Activated CD8-positive, alpha-beta memory T cell treated with anti-CD3 and anti-CD28 coated beads, Interleukin-2, amount 50 U/mL, for 24 hours (primary cell): ENCODE measurements around the gene ZDHHC3.
"Not testable (repeated sequence)": the region's sequence is repeated elsewhere in the genome, so short reads cannot be mapped to it uniquely, and the experiment has no call there.

ENCODE experiments used
- DNase-seq: peaks from one replicate; pipeline ENCODE4 v3.0.0-alpha.2; 2020; ENCODE audit errors: extremely low read depth

ZDHHC3 gene

DNA sequence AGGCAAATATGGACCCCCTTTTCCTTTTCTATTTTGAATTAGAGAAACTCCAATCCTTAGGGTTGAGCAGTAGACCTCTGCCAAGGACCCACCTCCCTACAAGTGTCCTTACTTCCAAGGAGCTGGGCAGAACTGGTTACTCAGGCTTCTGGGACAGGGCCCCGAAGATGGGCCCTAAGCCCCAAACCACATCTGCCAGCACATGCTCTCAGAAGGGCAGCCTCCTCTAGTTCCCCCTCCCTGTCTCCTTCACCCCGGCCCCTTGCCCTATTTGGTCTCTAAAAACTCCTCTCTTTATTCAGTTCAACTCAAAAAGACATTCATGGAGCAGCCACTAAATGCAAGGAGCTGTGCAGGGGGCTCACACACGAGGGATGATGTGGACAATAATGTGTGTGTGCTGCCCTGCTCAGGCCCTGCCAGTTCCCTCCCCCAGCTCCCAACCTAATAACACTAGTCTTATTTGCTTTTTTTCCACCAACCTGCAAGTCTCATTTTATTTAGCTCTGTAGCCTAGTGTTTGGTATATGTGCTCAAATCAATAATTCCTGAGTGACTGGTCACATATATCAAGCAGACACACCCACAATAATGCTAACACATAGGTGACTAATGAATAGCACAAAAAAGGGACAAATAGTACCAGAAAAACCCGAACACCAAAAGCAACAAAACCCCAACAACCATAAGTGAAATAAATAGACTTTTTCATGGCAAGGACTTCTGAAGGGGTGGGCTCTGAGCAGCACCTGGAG is 12.2 kb downstream of the ZDHHC3 start:
- no peak for DNase-seq

DNA sequence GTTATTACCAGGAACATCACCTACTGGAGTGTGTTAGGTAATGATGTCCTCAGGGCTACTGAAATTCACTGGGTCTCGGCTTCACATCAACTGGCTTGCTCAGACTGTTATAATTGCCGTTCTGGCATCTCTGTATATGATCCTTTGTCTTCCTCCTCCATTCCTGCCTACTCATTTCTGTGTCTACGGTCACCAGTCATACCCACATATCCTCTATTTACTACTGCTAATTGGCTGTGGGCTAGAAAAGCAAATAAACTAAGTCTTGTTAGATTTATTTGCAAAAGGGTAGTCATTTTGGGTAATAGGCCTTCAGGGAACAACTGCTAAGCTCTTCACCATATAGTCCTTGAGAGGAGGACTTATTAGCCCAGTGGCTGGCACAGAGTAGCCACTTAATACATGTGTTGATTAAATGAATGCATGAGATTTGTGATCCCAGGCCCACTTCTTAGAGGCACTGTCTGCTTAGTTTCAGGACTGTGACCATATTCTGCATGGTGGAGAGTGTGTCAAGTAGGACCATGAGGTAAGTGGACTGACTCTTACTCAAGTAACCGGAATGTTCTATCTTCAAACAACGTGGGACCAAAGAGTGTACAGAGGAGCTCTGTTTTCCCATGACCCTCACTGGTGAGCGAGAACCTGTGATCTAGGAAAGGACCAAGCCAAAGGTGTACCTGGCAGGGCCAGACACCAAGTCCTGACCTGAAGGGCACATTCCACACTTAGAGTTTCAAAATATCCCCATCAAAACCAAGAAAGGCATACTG is 13.2 kb downstream of the ZDHHC3 start:
- DNase-seq = no peak

DNA sequence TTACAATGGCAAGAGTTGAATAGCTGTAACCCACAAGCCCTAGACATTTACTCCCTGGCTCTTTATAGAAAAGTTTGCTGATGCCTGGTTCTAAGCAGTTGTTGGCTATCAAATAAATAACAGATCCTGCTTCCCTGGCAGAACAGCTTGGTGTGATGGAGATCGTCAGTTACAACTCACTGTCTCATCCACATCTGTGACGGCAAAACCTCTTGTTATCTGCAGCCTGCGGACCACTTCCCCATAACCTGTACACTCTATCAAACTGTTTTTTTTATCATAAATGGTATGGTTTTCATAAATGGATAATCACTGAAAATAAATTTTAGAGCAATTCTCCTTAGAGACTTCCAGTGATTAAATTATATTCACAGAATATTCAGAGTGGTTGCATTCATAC is 14.1 kb downstream of the ZDHHC3 start:
- DNase-seq = no peak

DNA sequence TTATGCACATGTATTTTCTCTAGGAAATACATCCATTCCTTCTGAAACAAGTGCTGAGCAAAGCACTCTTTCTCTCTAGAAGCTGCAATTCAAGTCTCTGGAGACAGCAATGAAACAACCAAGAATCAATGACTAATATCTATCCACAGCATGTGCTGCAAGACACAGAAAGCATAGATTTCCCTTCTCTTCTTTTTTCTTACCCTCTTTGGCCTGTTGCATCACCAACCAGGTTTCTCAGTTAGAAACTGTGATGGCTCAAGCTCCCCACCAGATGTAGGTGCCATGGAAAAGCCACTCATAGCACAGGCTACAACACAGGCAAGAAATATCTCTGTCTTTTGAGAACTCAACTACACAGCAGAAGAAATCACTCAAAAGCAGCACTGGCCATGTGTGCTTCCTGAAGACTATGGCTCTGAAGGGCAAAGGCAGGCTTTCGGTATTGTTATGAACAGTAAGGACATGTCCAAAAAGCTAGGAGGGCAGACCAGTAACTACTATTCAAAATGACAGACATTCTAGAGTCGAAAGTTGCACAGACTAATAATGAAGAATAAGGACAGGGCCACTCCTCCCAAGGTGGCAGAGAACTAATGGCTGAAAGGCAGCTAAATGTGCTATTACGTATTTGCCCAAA is 15.5 kb downstream of the ZDHHC3 start:
- DNase-seq = no peak

DNA sequence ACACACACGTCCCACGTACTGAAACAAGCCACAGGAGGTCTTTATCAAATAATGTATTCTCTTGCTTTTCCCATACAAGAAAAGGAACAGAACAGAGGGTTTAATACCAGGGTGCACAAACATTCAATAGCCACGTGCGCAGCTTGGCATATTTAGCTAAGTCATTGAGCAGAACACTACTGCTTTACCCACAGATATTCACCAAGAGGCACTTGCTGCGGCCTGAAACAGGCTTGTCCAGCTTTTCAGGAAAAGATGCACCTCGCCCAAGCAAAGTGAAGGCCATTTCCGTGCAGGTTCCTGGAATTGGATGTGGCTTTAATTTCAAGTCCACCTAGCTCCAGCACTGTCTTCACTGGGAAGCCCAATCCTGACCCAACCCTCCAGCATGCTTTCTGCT is 17.6 kb downstream of the ZDHHC3 start:
- no peak for DNase-seq

DNA sequence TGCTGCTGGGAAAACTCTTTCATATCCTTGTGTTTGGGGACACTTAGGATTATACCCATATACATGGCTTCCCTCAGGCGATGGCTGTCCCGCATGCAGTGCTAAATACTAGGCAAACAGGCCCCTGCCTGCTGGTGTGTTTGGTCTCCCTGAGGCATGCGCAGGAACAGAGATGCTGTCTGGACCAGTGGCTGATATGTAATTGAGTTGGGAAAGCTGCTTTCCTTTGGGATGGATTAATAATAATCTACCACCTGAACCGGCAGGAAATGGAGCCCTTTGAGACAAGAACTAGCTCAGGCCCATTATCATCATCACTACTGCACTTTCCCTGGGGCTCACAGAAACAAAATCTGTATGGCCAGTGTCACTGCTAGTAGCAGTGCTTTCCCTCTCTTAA is 18.0 kb downstream of the ZDHHC3 start:
- no peak for DNase-seq

DNA sequence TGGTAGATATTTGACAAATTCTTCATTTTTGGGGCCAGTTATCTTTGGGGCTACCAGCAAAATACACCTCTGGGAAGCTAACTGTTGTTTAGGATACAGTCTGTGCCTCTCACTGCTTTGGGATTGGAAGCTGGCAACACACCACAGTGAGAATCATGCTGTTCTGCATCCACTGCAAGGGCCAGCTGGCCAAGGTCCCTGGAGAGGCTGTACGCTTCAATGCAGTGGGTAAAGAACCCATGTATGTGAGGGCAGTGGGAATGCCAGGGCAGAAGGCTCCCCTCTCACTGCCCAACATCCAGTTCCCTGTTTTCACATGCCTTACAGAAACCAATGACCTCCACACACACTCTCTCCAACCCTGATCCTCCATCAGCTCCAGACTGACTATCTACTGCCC is 20.1 kb downstream of the ZDHHC3 start:
- no peak for DNase-seq

DNA sequence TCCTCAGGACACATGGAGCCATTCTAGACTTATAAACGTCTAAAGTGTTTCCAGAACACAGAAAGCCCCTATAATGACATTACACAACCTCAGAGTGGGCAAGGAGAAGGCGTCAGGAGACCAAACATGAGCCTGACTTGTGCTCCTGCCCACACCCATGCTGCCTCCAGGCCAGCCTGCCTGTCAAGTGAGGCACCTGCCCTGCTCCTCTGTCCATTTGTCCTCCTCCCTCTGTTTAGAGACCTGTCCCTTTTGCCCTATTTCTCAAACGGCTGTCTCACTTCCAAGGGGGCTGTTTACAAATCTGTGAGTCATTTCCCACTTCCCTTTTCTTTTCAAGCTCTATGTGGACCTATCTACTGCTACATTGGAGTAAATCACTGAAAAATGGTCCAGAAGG is 21.0 kb downstream of the ZDHHC3 start:
- no peak for DNase-seq

DNA sequence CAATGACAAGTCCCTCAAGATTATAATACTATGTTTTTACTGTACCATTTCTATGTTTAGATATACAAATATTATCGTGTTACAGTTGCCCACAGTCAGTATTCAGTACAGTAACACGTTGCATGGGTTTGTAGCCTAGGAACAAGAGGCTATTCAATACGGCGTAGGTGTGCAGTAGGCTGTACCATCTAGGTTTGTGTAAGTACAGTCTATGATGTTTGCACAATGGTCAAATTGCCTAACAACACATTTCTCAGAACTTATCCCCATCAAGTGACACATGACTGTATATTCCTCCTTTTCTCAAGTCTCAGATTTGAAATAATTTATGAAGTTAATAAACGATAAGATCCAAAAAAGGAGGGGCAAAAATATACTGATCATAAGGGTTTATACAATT is 21.7 kb downstream of the ZDHHC3 start:
- DNase-seq = no peak

DNA sequence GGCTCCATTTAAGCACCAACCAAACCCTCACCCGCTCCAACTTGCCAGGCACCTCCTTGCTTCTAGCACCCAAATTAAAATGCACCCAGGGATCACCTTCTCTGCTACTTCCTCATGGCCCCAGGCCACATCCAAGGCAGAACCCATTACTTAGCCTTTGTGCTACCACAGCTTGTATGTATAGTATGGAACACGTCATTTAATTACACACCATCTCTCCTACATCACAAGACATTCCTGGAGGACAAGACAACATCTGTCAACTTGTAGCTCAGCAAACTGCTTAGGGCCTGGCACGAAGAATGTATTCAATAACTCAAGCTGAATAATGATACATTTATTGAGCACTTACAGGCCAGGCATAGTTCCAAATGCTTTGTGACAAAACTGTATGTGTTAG is 23.3 kb downstream of the ZDHHC3 start:
- DNase-seq = no peak

DNA sequence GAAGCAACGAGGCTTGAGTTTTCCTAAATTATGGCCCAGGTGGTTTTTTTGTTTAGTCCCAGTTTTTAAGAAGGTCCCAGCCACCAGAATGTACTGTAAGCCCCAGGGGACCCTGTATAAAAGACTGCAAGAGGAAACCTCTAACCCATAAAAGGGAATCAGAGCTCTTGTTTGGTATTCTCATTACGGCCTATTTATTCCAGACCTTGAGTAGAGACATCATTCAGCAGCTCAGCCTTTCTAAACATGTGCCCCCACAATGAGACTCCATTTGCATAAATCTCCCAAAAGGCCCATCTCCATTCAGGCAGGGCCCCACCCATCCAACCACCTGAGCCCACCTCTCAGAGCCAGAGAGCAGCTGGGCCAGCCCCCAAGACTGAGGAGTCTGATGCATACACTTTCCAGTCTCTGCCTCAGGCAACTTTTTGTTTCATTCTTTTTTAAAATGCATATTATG is 25.7 kb downstream of the ZDHHC3 start:
- no peak for DNase-seq

DNA sequence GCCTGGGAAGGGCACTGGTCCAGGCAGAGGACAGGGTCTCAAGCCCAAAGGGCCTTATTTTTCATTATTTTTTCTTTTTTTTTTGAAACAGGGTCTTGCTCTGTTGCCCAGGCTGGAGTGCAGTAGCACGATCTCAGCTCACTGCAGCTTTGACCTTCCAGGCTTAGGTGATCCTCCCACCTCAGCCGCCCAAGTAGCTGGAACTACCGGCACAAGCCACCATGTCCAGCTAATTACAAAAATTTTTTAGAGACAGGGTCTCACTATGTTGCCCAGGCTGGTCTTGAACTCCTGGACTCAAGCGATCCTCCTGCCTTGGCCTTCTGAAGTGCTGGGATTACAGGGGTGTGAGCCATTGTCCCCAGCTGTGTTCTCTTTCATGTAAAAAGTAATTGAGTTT is 26.2 kb downstream of the ZDHHC3 start:
- not testable (repeated sequence) for DNase-seq

DNA sequence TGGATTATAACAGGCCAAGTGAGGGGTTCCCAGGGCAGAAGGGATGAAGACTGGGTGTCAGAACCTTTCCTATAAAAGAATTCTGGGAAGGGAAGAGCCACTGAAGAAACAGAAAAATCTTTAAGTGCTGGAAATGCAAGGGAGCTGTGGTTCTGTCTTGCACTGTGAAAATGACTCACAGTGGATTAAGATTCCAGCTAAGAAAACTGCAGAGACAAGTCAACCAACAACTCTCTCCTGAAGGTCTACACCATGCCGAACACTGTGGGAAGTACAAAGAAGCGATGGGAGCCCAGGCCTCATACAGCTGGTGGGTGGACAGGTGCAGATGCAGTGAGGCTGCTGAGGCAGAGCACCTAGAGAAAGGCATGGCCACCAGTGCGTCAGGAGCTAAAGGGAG is 27.7 kb downstream of the ZDHHC3 start:
- no peak for DNase-seq

DNA sequence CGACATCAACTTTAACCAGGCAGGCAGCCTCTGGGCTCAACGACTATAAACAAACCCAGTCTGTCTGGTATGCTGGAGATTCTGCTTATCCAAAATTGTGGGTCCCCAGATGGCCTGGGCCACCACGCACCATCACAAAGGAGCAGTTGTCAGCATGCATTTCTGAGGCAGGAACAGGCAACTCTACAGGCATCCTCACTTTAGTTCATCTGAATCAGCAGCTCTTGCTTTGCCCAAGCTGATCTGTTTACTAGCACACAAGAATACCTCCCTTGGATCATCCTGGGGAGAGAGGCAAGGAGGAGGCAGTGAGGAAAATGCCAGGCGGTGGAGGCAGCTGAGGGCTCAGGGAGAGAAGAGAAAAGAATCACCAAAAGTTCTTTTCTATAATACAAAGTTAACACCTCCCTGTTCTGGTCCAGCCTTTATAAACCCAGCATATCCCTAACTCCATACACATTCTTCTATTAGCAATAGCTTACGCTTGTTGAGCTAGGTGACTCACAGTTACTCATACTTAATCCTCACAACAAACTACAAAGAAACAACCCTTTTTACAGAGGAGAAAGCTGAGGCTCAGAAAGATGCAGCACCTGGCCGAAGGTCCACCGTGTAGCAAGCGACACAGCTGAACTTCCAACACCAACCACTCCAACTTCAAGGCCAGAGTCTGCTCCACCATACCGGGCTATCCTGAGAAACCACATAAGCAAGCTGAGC is 33.6 kb downstream of the ZDHHC3 start:
- DNase-seq = no peak

DNA sequence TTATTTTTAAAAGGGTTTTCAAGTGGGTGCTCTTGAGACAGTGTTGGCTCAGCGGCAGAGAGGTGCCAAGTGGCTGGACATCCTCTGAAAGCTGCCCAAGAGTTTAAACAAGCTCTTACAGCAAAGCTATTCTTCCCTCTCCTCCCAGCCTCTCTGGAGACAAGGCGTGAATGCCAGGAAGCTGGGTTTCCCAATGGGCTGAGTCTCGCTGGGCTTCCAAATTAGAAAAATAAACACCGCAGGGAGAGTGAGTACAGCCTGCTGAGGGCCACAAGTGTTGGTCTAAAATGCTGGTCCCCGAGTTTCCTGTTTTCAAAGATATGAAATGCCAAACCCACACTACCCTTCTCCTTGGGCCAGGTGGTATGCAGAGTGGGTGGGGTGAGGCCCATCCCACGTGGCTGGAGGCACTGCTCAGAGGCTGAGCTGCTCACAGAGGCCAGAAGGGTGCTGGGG is 36.4 kb downstream of the ZDHHC3 start:
- no peak for DNase-seq

DNA sequence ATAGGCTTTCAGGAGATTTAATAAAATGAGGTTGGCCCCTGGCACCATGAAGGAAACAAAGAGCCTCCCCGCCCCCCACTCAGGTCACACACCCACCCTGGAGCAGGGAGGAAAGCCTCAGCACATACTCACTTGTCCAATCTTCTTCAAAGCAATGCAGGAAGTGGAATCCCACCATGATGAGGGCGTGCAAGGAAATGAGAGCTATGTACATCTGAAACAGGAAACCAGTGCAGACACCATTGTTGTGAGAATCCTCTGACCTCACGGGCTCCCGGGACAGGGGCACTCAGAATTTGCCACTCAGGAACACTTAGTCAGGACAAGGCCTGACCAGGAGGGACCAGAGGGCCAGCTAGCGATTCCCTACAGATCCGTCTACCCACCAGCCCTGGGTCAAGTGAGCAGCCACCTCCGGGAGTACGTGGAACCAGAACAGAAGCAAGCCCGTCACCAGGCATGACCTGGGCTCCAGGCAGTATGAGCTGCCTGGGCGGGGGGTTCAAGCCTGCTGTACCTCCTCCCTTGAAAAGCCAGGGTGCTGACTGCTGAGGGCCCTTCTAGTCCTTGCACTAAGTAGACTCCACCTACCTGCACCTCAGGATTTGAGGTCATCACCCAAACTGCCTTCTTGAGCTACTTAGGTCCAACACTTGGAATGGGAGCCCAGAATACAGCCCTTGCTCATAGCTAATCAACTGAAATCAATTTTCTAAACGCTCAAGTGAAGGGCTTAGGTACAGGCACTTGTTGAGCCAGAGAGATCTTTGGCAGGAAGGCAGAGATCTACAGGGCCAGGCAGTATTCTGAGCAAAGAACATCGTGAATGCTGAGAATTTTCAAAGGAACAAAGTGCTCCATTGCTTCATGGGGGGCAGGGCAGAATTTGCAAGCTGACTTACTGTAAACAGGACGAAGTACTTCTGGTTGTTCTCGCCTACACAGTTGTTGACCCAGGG is 42.7 kb downstream of the ZDHHC3 start:
- no peak for DNase-seq

DNA sequence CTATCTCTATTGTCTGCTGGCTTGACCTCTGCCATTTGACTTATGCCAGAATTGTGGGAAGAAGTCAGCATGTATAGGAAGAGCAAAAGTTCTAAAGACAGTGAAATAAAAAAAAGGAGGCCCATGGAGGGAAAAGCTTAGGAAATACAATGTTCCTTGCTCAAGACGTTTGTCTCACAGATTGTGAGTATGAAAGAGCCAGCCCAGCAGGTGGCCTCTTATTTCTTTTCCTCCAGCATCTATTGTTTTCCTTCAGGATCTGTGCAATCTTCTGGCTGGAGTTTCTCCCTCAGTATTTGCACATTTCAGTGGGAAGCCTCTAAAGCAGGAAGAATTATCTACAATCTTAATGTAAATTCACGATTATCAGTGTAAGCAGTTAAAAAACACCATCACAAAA is 43.7 kb downstream of the ZDHHC3 start:
- no peak for DNase-seq

DNA sequence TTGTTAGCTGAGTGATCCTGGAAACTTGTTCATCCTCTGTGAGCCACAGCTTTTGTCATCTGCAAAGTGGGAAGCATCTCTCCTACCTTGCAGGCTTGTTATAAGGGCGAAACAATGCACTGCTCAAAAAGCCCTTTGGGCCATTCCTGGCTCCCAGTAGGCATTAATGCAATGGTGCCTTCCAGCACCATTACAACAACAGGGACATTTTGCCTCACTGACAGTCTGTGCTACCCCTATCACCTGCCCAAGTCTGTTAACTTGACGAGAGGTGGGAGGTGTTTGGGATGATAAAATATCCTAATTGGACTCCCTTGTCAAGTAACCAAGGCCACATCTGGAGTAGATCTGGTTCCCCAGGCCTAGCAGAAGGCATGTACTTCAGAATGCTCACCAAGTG is 44.2 kb downstream of the ZDHHC3 start:
- no peak for DNase-seq

DNA sequence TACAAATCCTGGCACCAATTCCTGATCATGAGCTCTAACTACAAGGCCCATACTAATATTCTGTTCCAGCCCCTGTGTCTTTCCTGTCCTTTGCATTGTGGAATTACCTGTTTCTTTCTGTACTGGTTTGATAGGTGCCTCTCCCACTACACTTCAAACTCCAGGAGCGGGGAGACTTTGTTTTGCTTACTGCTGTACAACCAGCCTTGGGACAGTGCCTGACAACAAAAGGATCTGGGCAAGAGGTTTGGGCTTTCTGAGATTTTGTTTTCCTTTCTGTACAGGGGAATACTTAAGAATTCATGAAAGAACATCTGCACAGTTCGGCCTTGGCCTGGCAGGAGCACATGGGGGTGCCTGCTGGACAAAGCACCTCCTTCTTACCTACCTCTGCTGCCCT is 45.1 kb downstream of the ZDHHC3 start:
- DNase-seq = no peak

DNA sequence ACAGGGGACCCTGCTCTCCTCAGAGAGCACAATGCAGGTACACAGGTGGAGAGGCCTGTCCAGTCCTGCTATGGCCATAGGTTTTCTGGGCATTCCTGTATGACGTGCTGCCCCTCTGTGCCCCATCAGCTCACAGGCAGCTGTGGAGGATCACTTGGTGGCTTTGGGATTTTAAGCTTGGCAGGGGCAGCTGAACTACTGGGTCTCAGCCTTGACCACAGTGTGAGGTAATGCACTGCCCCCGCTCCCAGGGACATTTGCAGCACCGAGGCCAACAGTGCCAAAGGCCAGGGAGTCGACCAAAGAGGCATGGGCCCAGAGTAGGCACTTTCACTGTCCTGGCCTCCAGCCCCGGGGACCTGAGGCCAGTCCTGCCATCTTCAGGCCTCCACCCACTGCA is 46.2 kb downstream of the ZDHHC3 start:
- no peak for DNase-seq

DNA sequence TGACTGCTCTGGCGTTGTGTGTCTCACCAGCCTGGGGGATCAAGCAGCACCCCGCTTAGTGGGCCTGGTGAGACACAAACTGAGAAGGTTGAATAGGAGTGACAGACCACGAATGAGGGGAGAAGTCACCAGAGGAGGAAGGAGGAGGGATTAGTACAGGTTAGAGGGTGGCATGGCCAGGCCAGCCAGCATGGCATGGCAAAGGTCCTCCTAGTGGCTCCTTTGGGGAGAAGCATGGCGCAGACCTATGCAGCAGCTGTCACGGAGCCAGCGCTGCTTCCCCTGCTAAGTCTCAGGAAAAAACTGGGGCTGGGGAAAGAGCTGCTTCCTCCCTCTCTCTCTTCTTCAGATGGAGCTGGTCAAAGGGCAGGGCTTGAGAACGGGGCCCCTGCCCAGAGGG is 48.6 kb downstream of the ZDHHC3 start:
- DNase-seq = no peak
